Upper lobe of right lung (tissue), 1 donor: ENCODE results near the gene MYOZ1. TPM values are rescaled to one million over a fixed set of nuclear protein-coding genes. Genes with fewer than 3 reads are reported as not detected.

Source experiments
- ATAC-seq: fragments of 200-7000 bp; cut with Tn5 transposase; one replicate; pipeline ENCODE4 v1.9.1; 2020; ENCODE audit warnings: mild to moderate bottlenecking, moderate library complexity
- DNase-seq: peaks from one replicate; pipeline ENCODE4 v3.0.0-alpha.2; 2020
- H3K27ac ChIP-seq: fragments of 200-600 bp; one replicate; pipeline ENCODE4 v1.8.0; 2022
- H3K27me3 ChIP-seq: fragments of 200-600 bp; one replicate; pipeline ENCODE4 v1.8.0; 2022; ENCODE audit warnings: mild to moderate bottlenecking
- H3K36me3 ChIP-seq: fragments of 200-600 bp; one replicate; pipeline ENCODE4 v1.8.0; 2022
- H3K4me1 ChIP-seq: fragments of 200-600 bp; one replicate; pipeline ENCODE4 v1.8.0; 2022
- H3K4me3 ChIP-seq: fragments of 200-600 bp; one replicate; pipeline ENCODE4 v1.8.0; 2022; ENCODE audit warnings: mild to moderate bottlenecking
- H3K9me3 ChIP-seq: fragments of 200-600 bp; one replicate; pipeline ENCODE4 v1.8.0; 2022
- intact Hi-C: fragments of 100-400 bp; cut with DNase I; formaldehyde crosslinking; loops from one replicate; pipeline ENCODE4 v1.11.0; 2022
- total RNA-seq: library from RNA; stranded (reverse); fragmentation: NEBNext Ultra II Directional; extraction: Animal tissue kit (Norgen Biotek cat#: 25700); gene quantifications from one replicate; pipeline ENCODE4 v1.2.1, GENCODE V29; 2021
- TF ChIP-seq, protein P1 (sequence below): fragments of 200-600 bp; IDR thresholded peaks from one replicate; pipeline ENCODE4 v1.8.0; 2022; ENCODE audit warnings: antibody characterized with exemption
- donor health status: DM: no; HTN: yes; CAD: no; lungs with severe emphysema.

The MYOZ1 gene
- total RNA-seq, 1 donor from 2014 or later, result 5.2 TPM

DNA sequence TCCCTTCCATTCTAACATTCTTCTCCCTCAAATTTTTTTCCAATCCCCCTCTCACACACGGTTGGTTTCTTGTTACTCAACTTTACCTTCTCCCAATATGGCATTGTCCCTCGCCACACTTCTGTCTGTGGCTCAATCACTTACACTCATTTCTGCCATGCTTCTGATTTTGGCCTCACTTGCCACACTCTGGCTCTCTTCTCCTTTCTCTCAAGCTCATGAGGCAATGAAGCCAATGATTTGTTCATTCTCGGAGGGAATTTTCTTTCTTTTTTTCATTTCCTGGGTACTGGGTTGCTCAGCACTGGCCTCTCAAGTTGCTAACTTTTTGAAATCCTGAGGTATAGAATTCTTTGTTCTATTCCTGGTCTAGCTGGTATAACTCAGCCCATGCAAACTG lies 4.0 kb upstream of the MYOZ1 start:
- H3K4me3 ChIP-seq, result no peak overlapping the region
- no peak for DNase-seq
- no peaks in the 10 kb centered on the region for H3K9me3 ChIP-seq
- ATAC-seq, result no peak
- no peaks in the 10 kb centered on the region for H3K27me3 ChIP-seq
- no peaks in the 10 kb centered on the region for H3K36me3 ChIP-seq
- H3K27ac ChIP-seq, result no peak overlapping the region
- TF ChIP-seq, protein P1, sequence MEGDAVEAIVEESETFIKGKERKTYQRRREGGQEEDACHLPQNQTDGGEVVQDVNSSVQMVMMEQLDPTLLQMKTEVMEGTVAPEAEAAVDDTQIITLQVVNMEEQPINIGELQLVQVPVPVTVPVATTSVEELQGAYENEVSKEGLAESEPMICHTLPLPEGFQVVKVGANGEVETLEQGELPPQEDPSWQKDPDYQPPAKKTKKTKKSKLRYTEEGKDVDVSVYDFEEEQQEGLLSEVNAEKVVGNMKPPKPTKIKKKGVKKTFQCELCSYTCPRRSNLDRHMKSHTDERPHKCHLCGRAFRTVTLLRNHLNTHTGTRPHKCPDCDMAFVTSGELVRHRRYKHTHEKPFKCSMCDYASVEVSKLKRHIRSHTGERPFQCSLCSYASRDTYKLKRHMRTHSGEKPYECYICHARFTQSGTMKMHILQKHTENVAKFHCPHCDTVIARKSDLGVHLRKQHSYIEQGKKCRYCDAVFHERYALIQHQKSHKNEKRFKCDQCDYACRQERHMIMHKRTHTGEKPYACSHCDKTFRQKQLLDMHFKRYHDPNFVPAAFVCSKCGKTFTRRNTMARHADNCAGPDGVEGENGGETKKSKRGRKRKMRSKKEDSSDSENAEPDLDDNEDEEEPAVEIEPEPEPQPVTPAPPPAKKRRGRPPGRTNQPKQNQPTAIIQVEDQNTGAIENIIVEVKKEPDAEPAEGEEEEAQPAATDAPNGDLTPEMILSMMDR, result no peak
- H3K4me1 ChIP-seq, result peaks cover 31% of the 10 kb centered on the region
- intact Hi-C loops, result loop anchor here (5.0 kb wide), 1 partner anchor 118 kb away; no protein-coding TSS in a partner anchor

DNA sequence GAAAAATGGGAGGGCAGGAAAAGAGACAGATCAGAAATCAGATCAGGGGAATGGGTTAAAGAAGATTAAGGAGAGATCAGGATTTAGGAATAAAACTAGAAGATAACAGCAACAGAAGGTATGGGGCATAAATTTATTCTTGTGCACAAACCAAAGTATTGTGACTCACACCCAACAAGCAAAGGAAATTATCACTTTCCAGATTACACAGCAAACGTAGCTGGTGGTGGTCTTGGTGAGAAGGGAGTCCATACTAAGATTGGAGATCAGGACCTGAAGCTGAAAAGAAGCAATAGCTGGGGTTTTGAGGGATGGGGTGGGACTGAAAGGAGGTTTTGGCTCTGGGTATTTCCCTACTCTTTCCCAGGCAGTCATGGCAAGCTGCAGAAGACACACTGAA lies 3.5 kb upstream of the MYOZ1 start:
- H3K36me3 ChIP-seq, result no peaks in the 10 kb centered on the region
- H3K9me3 ChIP-seq, result no peaks in the 10 kb centered on the region
- H3K27me3 ChIP-seq, result no peaks in the 10 kb centered on the region
- peaks cover 31% of the 10 kb centered on the region for H3K4me1 ChIP-seq
- no peak overlapping the region for H3K4me3 ChIP-seq
- intact Hi-C loops, result loop anchor here (5.0 kb wide), 1 partner anchor 117 kb away; no protein-coding TSS in a partner anchor
- no peak for DNase-seq
- ATAC-seq, result no peak
- H3K27ac ChIP-seq, result no peak overlapping the region
- TF ChIP-seq, protein P1, result no peak

DNA sequence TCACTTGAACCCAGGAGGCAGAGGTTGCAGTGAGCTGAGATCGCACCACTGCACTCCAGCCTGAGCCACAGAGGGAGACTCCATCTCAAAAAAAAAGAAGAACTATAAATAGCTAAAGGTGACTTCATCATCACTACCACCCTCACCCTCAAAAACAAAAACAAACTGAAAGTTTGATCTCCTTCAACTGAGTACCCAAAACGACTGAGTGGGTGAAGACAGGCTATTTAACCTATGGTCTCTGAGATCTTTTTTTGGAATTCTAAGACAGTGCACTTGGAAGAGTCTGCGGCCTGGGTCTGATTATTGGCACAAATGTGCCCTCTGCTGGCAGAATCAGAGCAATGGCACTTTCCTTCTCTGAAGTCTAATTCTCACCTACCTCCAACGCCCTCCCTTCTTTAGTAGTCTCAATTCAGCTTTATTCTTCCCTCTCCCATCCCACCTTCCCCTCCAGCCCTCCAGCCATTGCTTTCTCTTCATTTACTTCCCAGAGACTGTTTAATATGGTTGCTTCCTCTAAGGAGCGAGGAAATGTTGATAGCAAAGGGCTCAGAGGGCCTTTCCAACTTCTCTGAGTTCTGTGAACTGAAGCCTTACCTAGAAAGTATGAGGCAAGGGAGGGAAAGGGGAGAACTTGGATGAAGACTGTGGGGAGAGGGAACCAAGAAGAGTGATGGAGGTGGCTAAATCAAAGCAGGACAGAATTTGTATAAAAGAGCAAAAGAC lies 2.9 kb upstream of the MYOZ1 start:
- Histone ChIP-seq H3K36me3 (no peaks in the 10 kb centered on the region), H3K9me3 (no peaks in the 10 kb centered on the region), H3K27me3 (no peaks in the 10 kb centered on the region), H3K4me3 (no peak overlapping the region), H3K4me1 (peaks cover 30% of the 10 kb centered on the region), H3K27ac (no peak overlapping the region)
- TF ChIP-seq, protein P1, result peak; percentile 91
- DNase-seq (no peak), ATAC-seq (peak; percentile 77)
- intact Hi-C loops, result no loop called here

DNA sequence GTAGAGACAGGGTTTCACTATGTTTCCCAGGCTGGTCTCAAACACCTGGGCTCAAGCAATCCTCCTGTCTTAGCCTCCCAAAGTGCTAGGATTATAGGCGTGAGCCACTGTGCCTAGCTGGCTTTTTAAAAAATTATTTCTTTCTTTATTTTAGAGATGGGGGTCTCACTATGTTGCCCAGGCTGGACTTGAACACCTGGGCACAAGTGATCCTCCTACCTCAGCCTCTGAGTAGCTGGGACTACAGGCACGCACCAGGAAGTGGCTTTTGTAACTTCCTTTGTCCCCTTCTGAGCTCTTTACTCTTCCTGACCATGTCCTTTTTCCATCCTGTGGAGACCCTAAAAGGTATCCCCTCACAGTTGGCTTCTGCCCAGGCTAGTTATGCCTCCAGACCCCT lies 2.1 kb upstream of the MYOZ1 start:
- H3K27me3 ChIP-seq, result no peaks in the 10 kb centered on the region

DNA sequence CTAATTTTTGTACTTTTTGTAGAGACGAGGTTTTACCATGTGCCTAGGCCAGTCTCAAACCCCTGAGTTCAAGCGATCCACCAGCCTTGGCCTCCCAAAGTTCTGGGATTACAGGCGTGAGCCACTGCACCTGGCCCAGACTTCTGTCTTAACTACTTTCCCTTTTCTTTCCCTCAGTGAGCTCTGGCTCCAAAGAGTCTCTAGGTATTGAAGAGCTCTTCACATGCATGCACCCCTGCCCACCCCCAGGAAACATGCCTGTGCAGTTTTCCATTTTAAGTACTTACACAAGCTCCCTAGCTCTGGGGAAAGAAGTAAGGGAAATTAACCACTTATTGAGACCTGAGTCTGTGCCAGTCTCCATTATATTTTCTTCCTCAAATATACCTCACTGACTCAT lies 2.0 kb downstream of the MYOZ1 start:
- TF ChIP-seq, protein P1, result no peak
- ATAC-seq (peak; percentile 26), DNase-seq (no peak)
- H3K36me3 ChIP-seq, result no peaks in the 10 kb centered on the region
- H3K27me3 ChIP-seq, result no peaks in the 10 kb centered on the region
- intact Hi-C loops, result no loop called here
- H3K9me3 ChIP-seq, result no peaks in the 10 kb centered on the region
- H3K4me3 ChIP-seq, result no peak overlapping the region
- no peak overlapping the region for H3K27ac ChIP-seq
- peaks cover 18% of the 10 kb centered on the region for H3K4me1 ChIP-seq

More for the DNA sequence above, 2.1 kb upstream of the MYOZ1 start:
- intact Hi-C loops, result no loop called here
- TF ChIP-seq, protein P1, result no peak
- H3K4me3 ChIP-seq, result no peak overlapping the region
- peaks cover 24% of the 10 kb centered on the region for H3K4me1 ChIP-seq
- no peak for ATAC-seq
- H3K9me3 ChIP-seq, result no peaks in the 10 kb centered on the region
- H3K27ac ChIP-seq, result no peak overlapping the region
- no peaks in the 10 kb centered on the region for H3K36me3 ChIP-seq
- no peak for DNase-seq
